Kidney epithelial cell (primary cell): ENCODE measurements around the gene ATP11A. TPM values are rescaled to one million over a fixed set of nuclear protein-coding genes. Genes with fewer than 3 reads are reported as not detected.
"Not testable (repeated sequence)": the region's sequence is repeated elsewhere in the genome, so short reads cannot be mapped to it uniquely, and the experiment has no call there.

Source experiments
- DNase-seq: peaks from one replicate; pipeline ENCODE4 v3.0.0-alpha.2; 2010; ENCODE audit warnings: low read depth
- H3K27me3 ChIP-seq: 2 replicates; pipeline ENCODE4 v1.6.0; 2011; ENCODE audit warnings: low read length; ENCODE audit not compliant: control insufficient read depth, insufficient read depth
- H3K36me3 ChIP-seq: 2 replicates; pipeline ENCODE4 v1.5.1; 2011; ENCODE audit warnings: low read length; ENCODE audit not compliant: control insufficient read depth, insufficient read depth
- H3K4me3 ChIP-seq: 2 replicates; pipeline ENCODE4 v1.5.1; 2011; ENCODE audit warnings: low read depth, mild to moderate bottlenecking, control low read depth, low read length
- CTCF ChIP-seq: IDR thresholded peaks from 2 replicates; pipeline ENCODE4 v1.5.1; 2011; ENCODE audit warnings: mild to moderate bottlenecking, moderate library complexity, low read length, control low read depth, inconsistent platforms; ENCODE audit not compliant: insufficient read depth, poor library complexity, severe bottlenecking
- total RNA-seq: library from RNA; depleted of rRNA; stranded (reverse); fragments of >200 nt; gene quantifications from 2 replicates; pipeline ENCODE4 v1.2.3, GENCODE V29; 2015

ATP11A gene
- total RNA-seq, 1 donor from 2014 or later = 31.5 TPM

GRCh38 chr13:112704308-112705145 is 14.7 kb downstream of the ATP11A start:
- DNase-seq = no peak
- Histone ChIP-seq H3K27me3 (no peaks in the 10 kb centered on the region), H3K36me3 (no peaks in the 10 kb centered on the region), H3K4me3 (no peak overlapping the region)
- no peak for TF ChIP-seq CTCF

GRCh38 chr13:112705286-112705685 is 15.4 kb downstream of the ATP11A start:
- Histone ChIP-seq H3K4me3 (no peak overlapping the region), H3K27me3 (no peaks in the 10 kb centered on the region), H3K36me3 (no peaks in the 10 kb centered on the region)
- DNase-seq = no peak
- no peak for TF ChIP-seq CTCF

- no peak for TF ChIP-seq CTCF
- no peaks in the 10 kb centered on the region for H3K27me3 ChIP-seq
- H3K4me3 ChIP-seq = no peak overlapping the region
- no peak for DNase-seq
- H3K36me3 ChIP-seq = no peaks in the 10 kb centered on the region
These were observed 16.3 kb downstream of the ATP11A start for GRCh38 chr13:112706171-112706570.

- Histone ChIP-seq H3K4me3 (no peak overlapping the region), H3K36me3 (no peaks in the 10 kb centered on the region), H3K27me3 (no peaks in the 10 kb centered on the region)
- DNase-seq = no peak
- TF ChIP-seq CTCF = no peak
These were observed 18.9 kb downstream of the ATP11A start for GRCh38 chr13:112708560-112709240.

GRCh38 chr13:112709316-112709715 is 19.5 kb downstream of the ATP11A start:
- H3K36me3 ChIP-seq, H3K4me3 ChIP-seq, DNase-seq, H3K27me3 ChIP-seq: not testable (repeated sequence)

GRCh38 chr13:112709825-112710783 is 20.3 kb downstream of the ATP11A start:
- Histone ChIP-seq H3K36me3 (no peaks in the 10 kb centered on the region), H3K4me3 (no peak overlapping the region), H3K27me3 (no peaks in the 10 kb centered on the region)
- no peak for DNase-seq
- no peak for TF ChIP-seq CTCF
